ENCODE data around the gene RPS6KA4.

The RPS6KA4 gene

GRCh38 chr11:64327993-64328392 lies 31.0 kb upstream of the RPS6KA4 start:
- DNase-seq, result no peak

GRCh38 chr11:64330888-64331287 lies 28.1 kb upstream of the RPS6KA4 start:
- no peak for DNase-seq

- DNase-seq, result peak; percentile 63 to 79
These were observed 27.2 kb upstream of the RPS6KA4 start for GRCh38 chr11:64331569-64332371.

- no peak for DNase-seq
These were observed 25.4 kb upstream of the RPS6KA4 start for GRCh38 chr11:64333556-64333955.

- peak; percentile 81 to 82 for DNase-seq
These were observed 23.9 kb upstream of the RPS6KA4 start for GRCh38 chr11:64334764-64335735.

- no peak for DNase-seq
These were observed 21.3 kb upstream of the RPS6KA4 start for GRCh38 chr11:64337538-64338249.

- DNase-seq, result no peak
These were observed 20.2 kb upstream of the RPS6KA4 start for GRCh38 chr11:64338716-64339115.

GRCh38 chr11:64339286-64339685 lies 19.7 kb upstream of the RPS6KA4 start:
- no peak for DNase-seq

GRCh38 chr11:64339754-64340408 lies 19.1 kb upstream of the RPS6KA4 start, which contains the start of gene CCDC88B:
TSS of gene CCDC88B (plus strand) at chr11:64340204. CDS start at chr11:64340267, 63 bp downstream.
- no peak for DNase-seq

- DNase-seq, result no peak
These were observed 18.2 kb upstream of the RPS6KA4 start for GRCh38 chr11:64340671-64341335.

GRCh38 chr11:64341429-64341828 lies 17.5 kb upstream of the RPS6KA4 start:
- no peak for DNase-seq

- peak; percentile 73 to 84 for DNase-seq
These were observed 16.8 kb upstream of the RPS6KA4 start for GRCh38 chr11:64341851-64342791.

GRCh38 chr11:64342869-64343745 lies 15.9 kb upstream of the RPS6KA4 start:
- DNase-seq, result no peak

- no peak for DNase-seq
These were observed 15.0 kb upstream of the RPS6KA4 start for GRCh38 chr11:64343767-64344559.

GRCh38 chr11:64344787-64345186 lies 14.2 kb upstream of the RPS6KA4 start:
- DNase-seq, result no peak

- DNase-seq, result no peak
These were observed 11.6 kb upstream of the RPS6KA4 start for GRCh38 chr11:64347193-64347867.

GRCh38 chr11:64348383-64349024 lies 10.5 kb upstream of the RPS6KA4 start:
- DNase-seq, result no peak

GRCh38 chr11:64349025-64349387 lies 10.0 kb upstream of the RPS6KA4 start:
- DNase-seq, result no peak

Data from SHP77 (cell line).